Measurements from ENCODE around the gene SIPA1L3. TPM values are rescaled to one million over a fixed set of nuclear protein-coding genes. Genes with fewer than 3 reads are reported as not detected.

SIPA1L3 gene
- total and polyA plus RNA-seq, 2 experiments from 2014 or later = 15.7 to 54.1 TPM

DNA sequence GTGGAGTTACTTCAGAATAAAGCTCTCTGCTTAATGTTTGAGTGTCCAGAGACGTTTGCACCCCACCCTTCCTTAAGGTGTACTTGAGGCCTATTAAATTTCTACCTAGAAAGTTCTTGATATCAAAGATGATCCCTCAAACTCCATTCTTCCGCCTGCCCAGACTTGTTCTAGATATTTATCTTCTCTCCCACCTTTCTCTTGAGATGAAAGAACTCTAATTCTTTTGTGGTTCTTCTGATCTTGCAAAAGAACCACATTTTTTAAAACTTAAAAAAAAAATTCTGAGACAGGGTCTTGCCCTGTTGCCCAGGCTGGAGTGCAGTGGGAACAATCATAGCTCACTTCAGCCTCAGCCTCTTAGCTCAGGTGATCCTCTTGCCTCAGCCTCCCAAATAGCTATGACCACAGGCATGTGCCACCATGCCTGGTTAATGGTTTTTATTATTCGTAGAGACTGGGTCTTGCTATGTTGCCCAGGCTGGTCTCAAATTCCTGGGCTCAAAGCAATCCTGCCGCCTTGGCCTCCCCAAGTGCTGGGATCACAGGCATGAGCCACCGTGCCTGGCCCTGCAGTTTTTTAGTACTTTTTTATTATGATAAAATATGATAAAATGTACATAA lies 94.3 kb downstream of the SIPA1L3 start:
- H3K36me3 ChIP-seq (ENCODE audit: insufficient read depth) = no peaks in the 10 kb centered on the region
- no peaks in the 10 kb centered on the region; the same call in 1 of the 2 replicates for H4K20me1 ChIP-seq (replicated peaks; ENCODE audit: insufficient read depth)
- Mint-ChIP-seq H3K9me3 (no peaks in the 10 kb centered on the region), H3K27me3 (ENCODE audit: insufficient read depth, low read depth, poor library complexity) (peaks cover 5% of the 10 kb centered on the region), H3K27ac (no peak overlapping the region), H3K4me1 (no peaks in the 10 kb centered on the region; the same call in 1 of the 3 replicates), H3K36me3 (ENCODE audit: low read depth) (no peaks in the 10 kb centered on the region), H3K4me3 (no peak overlapping the region)
- no peak overlapping the region for H2AFZ ChIP-seq
- 0 out of 2 replicates have a peak, but pooled peaks cover 5% of the 10 kb centered on the region for H3K9me2 ChIP-seq (ENCODE audit: insufficient read depth)
- peaks cover 26% of the 10 kb centered on the region for H3K79me2 ChIP-seq (replicated peaks; ENCODE audit: insufficient read depth)
- ATAC-seq (no peak), DNase-seq (ENCODE audit: low spot score) (no peak)
- peaks cover 6% of the 10 kb centered on the region; the same call in 1 of the 2 replicates for H3F3A ChIP-seq (replicated peaks; ENCODE audit: low read depth)
- peaks cover 31% of the 10 kb centered on the region for H3K4me1 ChIP-seq (ENCODE audit: insufficient read depth)
- no peaks in the 10 kb centered on the region for H3K27me3 ChIP-seq (ENCODE audit: insufficient read depth)
- H3K4me2 ChIP-seq = no peak overlapping the region
- TF ChIP-seq NANOG (IDR thresholded peaks at IDR 0.05; ENCODE audit: borderline replicate concordance) = no peak
- no peak for TF ChIP-seq ETS1 (IDR thresholded peaks at IDR 0.05)
- TF ChIP-seq JUNB (IDR thresholded peaks at IDR 0.05; ENCODE audit: unreplicated experiment) = no peak
- TF ChIP-seq, protein P1, sequence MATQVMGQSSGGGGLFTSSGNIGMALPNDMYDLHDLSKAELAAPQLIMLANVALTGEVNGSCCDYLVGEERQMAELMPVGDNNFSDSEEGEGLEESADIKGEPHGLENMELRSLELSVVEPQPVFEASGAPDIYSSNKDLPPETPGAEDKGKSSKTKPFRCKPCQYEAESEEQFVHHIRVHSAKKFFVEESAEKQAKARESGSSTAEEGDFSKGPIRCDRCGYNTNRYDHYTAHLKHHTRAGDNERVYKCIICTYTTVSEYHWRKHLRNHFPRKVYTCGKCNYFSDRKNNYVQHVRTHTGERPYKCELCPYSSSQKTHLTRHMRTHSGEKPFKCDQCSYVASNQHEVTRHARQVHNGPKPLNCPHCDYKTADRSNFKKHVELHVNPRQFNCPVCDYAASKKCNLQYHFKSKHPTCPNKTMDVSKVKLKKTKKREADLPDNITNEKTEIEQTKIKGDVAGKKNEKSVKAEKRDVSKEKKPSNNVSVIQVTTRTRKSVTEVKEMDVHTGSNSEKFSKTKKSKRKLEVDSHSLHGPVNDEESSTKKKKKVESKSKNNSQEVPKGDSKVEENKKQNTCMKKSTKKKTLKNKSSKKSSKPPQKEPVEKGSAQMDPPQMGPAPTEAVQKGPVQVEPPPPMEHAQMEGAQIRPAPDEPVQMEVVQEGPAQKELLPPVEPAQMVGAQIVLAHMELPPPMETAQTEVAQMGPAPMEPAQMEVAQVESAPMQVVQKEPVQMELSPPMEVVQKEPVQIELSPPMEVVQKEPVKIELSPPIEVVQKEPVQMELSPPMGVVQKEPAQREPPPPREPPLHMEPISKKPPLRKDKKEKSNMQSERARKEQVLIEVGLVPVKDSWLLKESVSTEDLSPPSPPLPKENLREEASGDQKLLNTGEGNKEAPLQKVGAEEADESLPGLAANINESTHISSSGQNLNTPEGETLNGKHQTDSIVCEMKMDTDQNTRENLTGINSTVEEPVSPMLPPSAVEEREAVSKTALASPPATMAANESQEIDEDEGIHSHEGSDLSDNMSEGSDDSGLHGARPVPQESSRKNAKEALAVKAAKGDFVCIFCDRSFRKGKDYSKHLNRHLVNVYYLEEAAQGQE (IDR thresholded peaks at IDR 0.05; ENCODE audit: unreplicated experiment) = no peak
- TF ChIP-seq ZNF462 (CRISPR knock-in tag; IDR thresholded peaks at IDR 0.05) = no peak
- no peak for TF ChIP-seq CTCF (conservative IDR thresholded peaks at IDR 0.05; ENCODE audit: low read depth in 2 of 2)
- TF ChIP-seq EZH2phosphoT487 (IDR thresholded peaks at IDR 0.05; ENCODE audit: unreplicated experiment) = no peak
- H3K4me3 ChIP-seq = no peak overlapping the region
- no peak overlapping the region for H3K27ac ChIP-seq (ENCODE audit: low read depth)

All from GM23338 (cell line).